AG10803 (cell line): ENCODE results near the gene PNLIP.

ENCODE experiments used
- DNase-seq: peaks from one replicate; pipeline ENCODE4 v3.0.0; 2010; ENCODE audit warnings: low read depth
- H3K4me3 ChIP-seq: 2 replicates; pipeline ENCODE4 v1.5.1; 2011; ENCODE audit warnings: mild to moderate bottlenecking, low read length, control low read depth
- TF ChIP-seq, protein P1 (sequence below): conservative IDR thresholded peaks from 2 replicates; pipeline ENCODE4 v1.5.1; 2011; ENCODE audit warnings: mild to moderate bottlenecking, low read length, control low read depth, inconsistent platforms

The PNLIP gene

GRCh38 chr10:116526219-116526618 is 19.5 kb upstream of the PNLIP start:
- no peak overlapping the region for H3K4me3 ChIP-seq
- TF ChIP-seq, protein P1, sequence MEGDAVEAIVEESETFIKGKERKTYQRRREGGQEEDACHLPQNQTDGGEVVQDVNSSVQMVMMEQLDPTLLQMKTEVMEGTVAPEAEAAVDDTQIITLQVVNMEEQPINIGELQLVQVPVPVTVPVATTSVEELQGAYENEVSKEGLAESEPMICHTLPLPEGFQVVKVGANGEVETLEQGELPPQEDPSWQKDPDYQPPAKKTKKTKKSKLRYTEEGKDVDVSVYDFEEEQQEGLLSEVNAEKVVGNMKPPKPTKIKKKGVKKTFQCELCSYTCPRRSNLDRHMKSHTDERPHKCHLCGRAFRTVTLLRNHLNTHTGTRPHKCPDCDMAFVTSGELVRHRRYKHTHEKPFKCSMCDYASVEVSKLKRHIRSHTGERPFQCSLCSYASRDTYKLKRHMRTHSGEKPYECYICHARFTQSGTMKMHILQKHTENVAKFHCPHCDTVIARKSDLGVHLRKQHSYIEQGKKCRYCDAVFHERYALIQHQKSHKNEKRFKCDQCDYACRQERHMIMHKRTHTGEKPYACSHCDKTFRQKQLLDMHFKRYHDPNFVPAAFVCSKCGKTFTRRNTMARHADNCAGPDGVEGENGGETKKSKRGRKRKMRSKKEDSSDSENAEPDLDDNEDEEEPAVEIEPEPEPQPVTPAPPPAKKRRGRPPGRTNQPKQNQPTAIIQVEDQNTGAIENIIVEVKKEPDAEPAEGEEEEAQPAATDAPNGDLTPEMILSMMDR = no peak
- no peak for DNase-seq

DNA sequence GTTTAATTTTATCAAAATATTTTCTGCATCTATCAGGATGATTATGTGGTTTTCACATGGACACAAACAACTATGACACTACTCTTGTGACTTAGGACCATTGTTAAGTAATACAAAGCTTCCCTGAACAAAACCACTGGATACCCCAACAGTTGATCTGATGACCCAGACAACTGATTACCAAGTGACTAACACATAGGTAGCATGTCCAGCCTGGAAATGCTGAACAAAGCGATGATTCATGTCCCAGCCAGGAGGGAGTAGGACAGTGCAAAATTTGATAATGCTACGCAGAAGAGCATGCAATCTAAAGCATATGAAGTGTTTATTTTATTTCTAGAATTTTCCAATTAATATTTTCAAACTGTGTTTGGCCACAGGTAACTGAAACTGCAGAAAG is 8.9 kb upstream of the PNLIP start:
- TF ChIP-seq, protein P1 = no peak
- DNase-seq = no peak

GRCh38 chr10:116538456-116538855 is 7.3 kb upstream of the PNLIP start:
- TF ChIP-seq, protein P1 = no peak
- no peak overlapping the region for H3K4me3 ChIP-seq
- no peak for DNase-seq

More for the DNA sequence above, 8.9 kb upstream of the PNLIP start:
- H3K4me3 ChIP-seq = no peak overlapping the region

DNA sequence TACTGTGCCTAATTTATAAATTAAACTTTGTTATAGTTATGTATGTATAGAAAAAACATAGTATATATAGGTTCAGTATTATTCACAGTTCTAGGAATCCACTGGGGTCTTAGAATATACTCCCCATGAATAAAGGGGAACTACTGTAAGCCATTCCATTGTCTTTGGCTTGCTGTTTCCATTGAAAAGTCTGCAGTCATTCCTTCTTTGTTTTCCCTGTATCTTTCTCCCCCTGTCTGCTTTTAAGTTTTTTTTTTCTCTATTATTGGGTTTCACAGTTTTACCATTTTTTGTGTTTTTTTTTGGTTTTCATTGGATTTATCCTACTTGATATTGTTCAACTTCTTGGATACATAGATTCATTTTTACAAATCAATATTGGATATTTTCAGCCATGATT is 6.7 kb upstream of the PNLIP start:
- H3K4me3 ChIP-seq = no peak overlapping the region
- TF ChIP-seq, protein P1 = no peak
- no peak for DNase-seq

GRCh38 chr10:116540814-116541213 is 4.9 kb upstream of the PNLIP start:
- DNase-seq = no peak
- H3K4me3 ChIP-seq = no peak overlapping the region
- TF ChIP-seq, protein P1 = no peak

DNA sequence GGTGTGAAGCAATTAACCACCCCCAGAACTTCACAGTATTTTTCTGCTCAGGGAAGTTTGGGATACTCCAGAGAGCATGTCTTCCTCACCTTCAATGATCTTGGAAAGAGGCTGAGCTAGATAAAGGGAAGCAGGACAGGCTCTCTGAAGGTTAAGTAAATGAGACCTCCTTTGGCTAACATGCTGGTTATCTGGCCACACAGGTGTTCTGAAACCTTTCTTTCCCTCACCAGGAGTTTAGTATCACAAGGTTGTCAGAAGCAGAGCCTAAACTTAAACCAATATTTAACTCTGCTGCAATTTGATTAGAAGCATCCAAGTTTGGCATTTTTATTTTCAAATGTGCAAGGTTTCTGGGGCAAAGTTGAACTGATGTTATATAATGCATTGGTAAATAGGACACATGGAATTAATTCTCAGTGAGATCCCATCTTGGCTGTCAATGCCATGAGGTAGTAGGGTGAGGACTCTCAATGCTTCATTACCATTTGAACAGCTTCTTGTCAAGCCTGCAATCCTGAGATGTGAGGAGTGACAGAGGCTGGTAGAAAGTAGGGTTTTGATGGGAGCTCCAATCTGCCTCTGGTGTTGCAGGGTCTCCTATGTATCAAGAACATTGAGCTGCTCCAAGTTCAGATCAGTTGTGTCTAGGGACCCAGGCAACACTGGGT is 3.6 kb upstream of the PNLIP start:
- TF ChIP-seq, protein P1 = no peak
- no peak for DNase-seq

DNA sequence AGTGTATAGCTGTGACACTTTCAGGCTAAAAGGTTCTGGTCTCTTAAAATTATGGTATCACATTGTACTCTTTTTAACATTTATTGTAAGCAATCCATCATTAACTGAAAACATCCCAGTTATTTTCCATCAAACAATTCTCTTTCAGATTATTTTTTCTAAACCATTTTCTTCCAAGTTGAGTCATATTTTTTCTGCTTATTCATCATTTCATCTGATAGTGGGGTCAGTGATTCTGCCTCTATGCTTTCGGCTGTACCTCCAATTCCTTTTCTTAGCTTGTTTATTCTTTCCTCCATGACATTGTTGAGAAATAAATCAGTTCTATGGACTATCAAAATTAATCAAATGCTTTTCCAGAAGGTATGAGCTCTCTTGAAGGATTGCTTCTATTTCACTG is 609 bp upstream of the PNLIP start:
- no peak for DNase-seq
- no peak overlapping the region for H3K4me3 ChIP-seq
- TF ChIP-seq, protein P1 = no peak

More for the DNA sequence above, 3.6 kb upstream of the PNLIP start:
- no peak overlapping the region for H3K4me3 ChIP-seq
